SK-N-SH treated with all-trans-retinoic acid at 6 μM for 48 hours (cell line): ENCODE results near the gene PARVB.

Experiments used
- ATAC-seq: fragments of 200-7000 bp; cut with Tn5 transposase; 3 replicates; pipeline ENCODE4 v1.9.1; 2020; ENCODE audit warnings: mild to moderate bottlenecking, moderate library complexity
- ARNTL ChIP-seq: fragments of 450-650 bp; formaldehyde crosslinking; IDR thresholded peaks from 2 replicates; pipeline ENCODE4 v1.5.0; 2020; ENCODE audit warnings: low read depth, mild to moderate bottlenecking, moderate library complexity, borderline replicate concordance
- CSDC2 ChIP-seq: fragments of 250-450 bp; sonication (Bioruptor Pico); IDR thresholded peaks from 2 replicates; pipeline ENCODE4 v1.5.0; 2020; ENCODE audit warnings: mild to moderate bottlenecking, moderate library complexity
- ESRRG ChIP-seq: fragments of 250-450 bp; sonication (Bioruptor Pico); IDR thresholded peaks from 2 replicates; pipeline ENCODE4 v1.6.1; 2021; ENCODE audit warnings: mild to moderate bottlenecking
- GLIS3 ChIP-seq: fragments of 250-450 bp; sonication (Bioruptor Pico); IDR thresholded peaks from 2 replicates; pipeline ENCODE4 v1.5.0; 2020; ENCODE audit warnings: mild to moderate bottlenecking, moderate library complexity
- ISL1 ChIP-seq: fragments of 250-450 bp; sonication (Bioruptor Pico); IDR thresholded peaks from 2 replicates; pipeline ENCODE4 v2.1.2; 2022; ENCODE audit warnings: mild to moderate bottlenecking, moderate library complexity
- OSR1 ChIP-seq: fragments of 250-450 bp; sonication (Bioruptor Pico); IDR thresholded peaks from 2 replicates; pipeline ENCODE4 v1.8.0; 2022; ENCODE audit warnings: moderate library complexity, mild to moderate bottlenecking, inconsistent platforms
- PPARA ChIP-seq: fragments of 250-450 bp; sonication (Bioruptor Pico); IDR thresholded peaks from 2 replicates; pipeline ENCODE4 v1.5.0; 2020; ENCODE audit warnings: mild to moderate bottlenecking, borderline replicate concordance
- RARB ChIP-seq: fragments of 250-450 bp; sonication (Bioruptor Pico); IDR thresholded peaks from 2 replicates; pipeline ENCODE4 v1.8.0; 2021; ENCODE audit warnings: mild to moderate bottlenecking, moderate library complexity
- SNAI2 ChIP-seq: fragments of 250-450 bp; sonication (Bioruptor Pico); IDR thresholded peaks from 2 replicates; pipeline ENCODE4 v1.5.0; 2020; ENCODE audit warnings: mild to moderate bottlenecking, moderate library complexity
- TCF4 ChIP-seq: fragments of 250-450 bp; sonication (Bioruptor Pico); IDR thresholded peaks from 2 replicates; pipeline ENCODE4 v1.8.0; 2021; ENCODE audit warnings: mild to moderate bottlenecking, moderate library complexity, borderline replicate concordance
- TOX ChIP-seq: fragments of 250-450 bp; sonication (Bioruptor Pico); IDR thresholded peaks from 2 replicates; pipeline ENCODE4 v1.8.0; 2021; ENCODE audit warnings: mild to moderate bottlenecking, moderate library complexity, borderline replicate concordance
- ZFP3 ChIP-seq: fragments of 250-450 bp; sonication (Bioruptor Pico); IDR thresholded peaks from 2 replicates; pipeline ENCODE4 v1.5.0; 2020; ENCODE audit warnings: mild to moderate bottlenecking, moderate library complexity
- ZNF565 ChIP-seq: fragments of 450-650 bp; formaldehyde crosslinking; conservative IDR thresholded peaks from 2 replicates; pipeline ENCODE4 v1.5.0; 2020; ENCODE audit warnings: low read depth, mild to moderate bottlenecking, moderate library complexity
- ZNF70 ChIP-seq: fragments of 450-650 bp; formaldehyde crosslinking; IDR thresholded peaks from 2 replicates; pipeline ENCODE4 v1.5.0; 2020; ENCODE audit warnings: mild to moderate bottlenecking, moderate library complexity
- ZNF8 ChIP-seq: fragments of 450-650 bp; formaldehyde crosslinking; IDR thresholded peaks from 2 replicates; pipeline ENCODE4 v1.5.0; 2020; ENCODE audit warnings: mild to moderate bottlenecking, moderate library complexity
- TF ChIP-seq, protein P1 (sequence below): fragments of 250-450 bp; sonication (Bioruptor Pico); IDR thresholded peaks from 2 replicates; pipeline ENCODE4 v1.8.0; 2021; ENCODE audit warnings: low read depth, mild to moderate bottlenecking, moderate library complexity, borderline replicate concordance
- TF ChIP-seq, protein P2 (sequence below): fragments of 250-450 bp; sonication (Bioruptor Pico); IDR thresholded peaks from 2 replicates; pipeline ENCODE4 v1.5.0; 2020; ENCODE audit warnings: mild to moderate bottlenecking, moderate library complexity
- TF ChIP-seq, protein P3 (sequence below): fragments of 250-450 bp; sonication (Bioruptor Pico); IDR thresholded peaks from 2 replicates; pipeline ENCODE4 v1.8.0; 2020; ENCODE audit warnings: mild to moderate bottlenecking, moderate library complexity, borderline replicate concordance
- TF ChIP-seq, protein P4 (sequence below): fragments of 250-450 bp; sonication (Bioruptor Pico); IDR thresholded peaks from 2 replicates; pipeline ENCODE4 v1.5.1; 2020; ENCODE audit warnings: low read depth, mild to moderate bottlenecking, moderate library complexity

PARVB gene

DNA sequence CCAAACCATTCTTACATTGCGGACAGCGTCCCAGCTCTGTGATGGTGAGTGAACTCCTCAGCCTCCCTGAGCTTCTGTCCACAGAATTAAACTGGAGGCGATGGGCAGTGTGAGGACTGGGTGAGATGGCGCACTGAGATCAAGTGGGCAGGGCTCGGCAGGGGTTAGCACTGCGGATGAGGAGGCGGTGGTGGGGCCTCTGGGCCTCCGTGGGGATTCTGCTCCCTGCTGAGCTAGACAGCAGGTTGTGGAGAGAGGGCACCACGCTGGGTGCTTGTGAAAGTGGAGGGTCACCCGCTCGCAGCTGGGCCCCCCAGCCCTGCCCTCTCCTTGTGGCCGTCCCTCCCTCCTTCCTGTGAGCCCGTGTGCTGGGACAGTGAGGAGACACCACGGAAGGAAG lies 131.0 kb downstream of the PARVB start (continued):
- TF ChIP-seq, protein P1, sequence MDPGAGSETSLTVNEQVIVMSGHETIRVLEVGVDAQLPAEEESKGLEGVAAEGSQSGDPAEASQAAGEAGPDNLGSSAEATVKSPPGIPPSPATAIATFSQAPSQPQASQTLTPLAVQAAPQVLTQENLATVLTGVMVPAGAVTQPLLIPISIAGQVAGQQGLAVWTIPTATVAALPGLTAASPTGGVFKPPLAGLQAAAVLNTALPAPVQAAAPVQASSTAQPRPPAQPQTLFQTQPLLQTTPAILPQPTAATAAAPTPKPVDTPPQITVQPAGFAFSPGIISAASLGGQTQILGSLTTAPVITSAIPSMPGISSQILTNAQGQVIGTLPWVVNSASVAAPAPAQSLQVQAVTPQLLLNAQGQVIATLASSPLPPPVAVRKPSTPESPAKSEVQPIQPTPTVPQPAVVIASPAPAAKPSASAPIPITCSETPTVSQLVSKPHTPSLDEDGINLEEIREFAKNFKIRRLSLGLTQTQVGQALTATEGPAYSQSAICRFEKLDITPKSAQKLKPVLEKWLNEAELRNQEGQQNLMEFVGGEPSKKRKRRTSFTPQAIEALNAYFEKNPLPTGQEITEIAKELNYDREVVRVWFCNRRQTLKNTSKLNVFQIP (CRISPR knock-in tag) = no peak
- TF ChIP-seq, protein P2, sequence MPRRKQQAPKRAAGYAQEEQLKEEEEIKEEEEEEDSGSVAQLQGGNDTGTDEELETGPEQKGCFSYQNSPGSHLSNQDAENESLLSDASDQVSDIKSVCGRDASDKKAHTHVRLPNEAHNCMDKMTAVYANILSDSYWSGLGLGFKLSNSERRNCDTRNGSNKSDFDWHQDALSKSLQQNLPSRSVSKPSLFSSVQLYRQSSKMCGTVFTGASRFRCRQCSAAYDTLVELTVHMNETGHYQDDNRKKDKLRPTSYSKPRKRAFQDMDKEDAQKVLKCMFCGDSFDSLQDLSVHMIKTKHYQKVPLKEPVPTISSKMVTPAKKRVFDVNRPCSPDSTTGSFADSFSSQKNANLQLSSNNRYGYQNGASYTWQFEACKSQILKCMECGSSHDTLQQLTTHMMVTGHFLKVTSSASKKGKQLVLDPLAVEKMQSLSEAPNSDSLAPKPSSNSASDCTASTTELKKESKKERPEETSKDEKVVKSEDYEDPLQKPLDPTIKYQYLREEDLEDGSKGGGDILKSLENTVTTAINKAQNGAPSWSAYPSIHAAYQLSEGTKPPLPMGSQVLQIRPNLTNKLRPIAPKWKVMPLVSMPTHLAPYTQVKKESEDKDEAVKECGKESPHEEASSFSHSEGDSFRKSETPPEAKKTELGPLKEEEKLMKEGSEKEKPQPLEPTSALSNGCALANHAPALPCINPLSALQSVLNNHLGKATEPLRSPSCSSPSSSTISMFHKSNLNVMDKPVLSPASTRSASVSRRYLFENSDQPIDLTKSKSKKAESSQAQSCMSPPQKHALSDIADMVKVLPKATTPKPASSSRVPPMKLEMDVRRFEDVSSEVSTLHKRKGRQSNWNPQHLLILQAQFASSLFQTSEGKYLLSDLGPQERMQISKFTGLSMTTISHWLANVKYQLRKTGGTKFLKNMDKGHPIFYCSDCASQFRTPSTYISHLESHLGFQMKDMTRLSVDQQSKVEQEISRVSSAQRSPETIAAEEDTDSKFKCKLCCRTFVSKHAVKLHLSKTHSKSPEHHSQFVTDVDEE (CRISPR knock-in tag) = no peak

DNA sequence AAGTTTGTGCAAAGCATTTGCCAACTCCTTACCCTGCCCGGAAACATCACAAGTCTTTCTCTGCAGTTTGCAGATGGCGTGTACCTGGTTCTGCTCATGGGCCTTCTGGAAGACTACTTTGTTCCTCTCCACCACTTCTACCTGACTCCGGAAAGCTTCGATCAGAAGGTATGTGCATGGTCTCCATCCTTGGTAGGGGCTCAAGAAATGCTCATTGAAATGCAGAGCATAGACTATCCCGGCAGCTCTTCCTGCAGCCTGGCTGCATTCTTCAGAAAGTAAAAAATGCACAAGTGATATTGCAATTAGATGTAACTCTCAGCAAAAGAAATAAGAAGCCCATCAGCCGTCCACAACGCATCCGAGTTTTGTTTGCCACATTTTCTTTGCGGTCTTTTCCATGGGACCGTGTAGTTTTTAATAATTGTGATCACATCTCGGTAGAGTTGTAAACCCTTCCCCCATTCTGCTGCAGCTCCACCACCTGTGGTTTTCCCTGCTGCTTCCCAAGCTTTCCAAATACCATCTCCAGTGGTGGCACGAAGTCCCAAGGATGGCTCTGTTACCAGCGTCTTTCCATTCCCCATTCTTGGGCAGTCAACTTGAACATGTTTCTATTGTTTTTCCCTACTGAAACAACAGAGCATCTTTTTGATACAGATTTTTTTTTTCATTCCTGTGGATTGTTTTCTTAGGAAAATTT lies 134.0 kb downstream of the PARVB start:
- TF ChIP-seq ZFP3 (CRISPR knock-in tag) (no peak), GLIS3 (CRISPR knock-in tag) (no peak), TCF4 (CRISPR knock-in tag) (no peak), ZNF8 (CRISPR knock-in tag) (no peak), ISL1 (CRISPR knock-in tag) (no peak), PPARA (CRISPR knock-in tag) (no peak), TOX (no peak), OSR1 (no peak), SNAI2 (CRISPR knock-in tag) (no peak), ZNF70 (CRISPR knock-in tag) (no peak), ESRRG (CRISPR knock-in tag) (no peak), RARB (CRISPR knock-in tag) (no peak)
- TF ChIP-seq, protein P1 (CRISPR knock-in tag) = no peak
- TF ChIP-seq, protein P2 (CRISPR knock-in tag) = no peak
- TF ChIP-seq, protein P3, sequence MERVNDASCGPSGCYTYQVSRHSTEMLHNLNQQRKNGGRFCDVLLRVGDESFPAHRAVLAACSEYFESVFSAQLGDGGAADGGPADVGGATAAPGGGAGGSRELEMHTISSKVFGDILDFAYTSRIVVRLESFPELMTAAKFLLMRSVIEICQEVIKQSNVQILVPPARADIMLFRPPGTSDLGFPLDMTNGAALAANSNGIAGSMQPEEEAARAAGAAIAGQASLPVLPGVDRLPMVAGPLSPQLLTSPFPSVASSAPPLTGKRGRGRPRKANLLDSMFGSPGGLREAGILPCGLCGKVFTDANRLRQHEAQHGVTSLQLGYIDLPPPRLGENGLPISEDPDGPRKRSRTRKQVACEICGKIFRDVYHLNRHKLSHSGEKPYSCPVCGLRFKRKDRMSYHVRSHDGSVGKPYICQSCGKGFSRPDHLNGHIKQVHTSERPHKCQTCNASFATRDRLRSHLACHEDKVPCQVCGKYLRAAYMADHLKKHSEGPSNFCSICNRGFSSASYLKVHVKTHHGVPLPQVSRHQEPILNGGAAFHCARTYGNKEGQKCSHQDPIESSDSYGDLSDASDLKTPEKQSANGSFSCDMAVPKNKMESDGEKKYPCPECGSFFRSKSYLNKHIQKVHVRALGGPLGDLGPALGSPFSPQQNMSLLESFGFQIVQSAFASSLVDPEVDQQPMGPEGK (CRISPR knock-in tag) = no peak
- TF ChIP-seq, all 23 proteins: peak for 0
- ATAC-seq = no peak

DNA sequence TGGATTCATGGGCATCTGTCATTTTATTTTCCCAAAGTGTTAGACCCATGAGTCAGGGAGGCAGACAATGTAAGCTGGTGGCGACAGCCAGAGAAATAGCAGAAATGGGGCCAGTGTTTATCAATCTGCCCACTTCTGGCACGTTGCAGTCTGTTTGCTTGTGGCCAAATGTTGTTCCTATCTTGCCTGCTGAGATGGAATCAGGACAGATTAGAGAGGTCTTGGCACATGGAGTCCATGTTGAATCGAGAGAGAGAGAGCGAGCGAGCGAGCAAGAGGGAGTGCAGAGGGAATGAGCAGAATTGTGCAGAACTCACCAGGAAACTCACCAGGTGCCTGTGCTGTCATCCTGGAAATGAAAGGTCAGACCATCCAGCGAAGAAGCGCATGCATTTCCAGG lies 134.7 kb downstream of the PARVB start:
- no peak; the same call in 2 of the 3 replicates for ATAC-seq
- TF ChIP-seq CSDC2 (CRISPR knock-in tag) (no peak), GLIS3 (CRISPR knock-in tag) (no peak), ZNF565 (CRISPR knock-in tag) (no peak), ESRRG (CRISPR knock-in tag) (no peak), SNAI2 (CRISPR knock-in tag) (no peak), ARNTL (CRISPR knock-in tag) (no peak), RARB (CRISPR knock-in tag) (no peak), TOX (no peak), OSR1 (no peak), ZFP3 (CRISPR knock-in tag) (no peak), ZNF70 (CRISPR knock-in tag) (no peak)
- TF ChIP-seq, protein P3 (CRISPR knock-in tag) = no peak
- TF ChIP-seq, protein P4, sequence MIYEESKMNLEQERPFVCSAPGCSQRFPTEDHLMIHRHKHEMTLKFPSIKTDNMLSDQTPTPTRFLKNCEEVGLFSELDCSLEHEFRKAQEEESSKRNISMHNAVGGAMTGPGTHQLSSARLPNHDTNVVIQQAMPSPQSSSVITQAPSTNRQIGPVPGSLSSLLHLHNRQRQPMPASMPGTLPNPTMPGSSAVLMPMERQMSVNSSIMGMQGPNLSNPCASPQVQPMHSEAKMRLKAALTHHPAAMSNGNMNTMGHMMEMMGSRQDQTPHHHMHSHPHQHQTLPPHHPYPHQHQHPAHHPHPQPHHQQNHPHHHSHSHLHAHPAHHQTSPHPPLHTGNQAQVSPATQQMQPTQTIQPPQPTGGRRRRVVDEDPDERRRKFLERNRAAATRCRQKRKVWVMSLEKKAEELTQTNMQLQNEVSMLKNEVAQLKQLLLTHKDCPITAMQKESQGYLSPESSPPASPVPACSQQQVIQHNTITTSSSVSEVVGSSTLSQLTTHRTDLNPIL (CRISPR knock-in tag) = no peak
- TF ChIP-seq, protein P1 (CRISPR knock-in tag) = no peak
